K562 treated with DMSO at 1 percent for 24 hours (cell line): ENCODE data around the gene HIVEP3. TPM values are rescaled to one million over a fixed set of nuclear protein-coding genes. Genes with fewer than 3 reads are reported as not detected.

Experiments used
- total RNA-seq: library from RNA; unstranded; fragments of 300-600 nt; gene quantifications from 2 replicates; pipeline ENCODE4 v1.2.3, GENCODE V29; 2022; ENCODE audit warnings: low read depth; ENCODE audit not compliant: insufficient read depth

HIVEP3 gene
- 0.78 and 1.7 TPM in 2 replicates for total RNA-seq

GRCh38 chr1:41918450-41919043 lies at the start of gene HIVEP3:
Gene HIVEP3 (minus strand): TSS chr1:41918922.

GRCh38 chr1:41484402-41485241 lies 434.1 kb downstream of the HIVEP3 start, which contains the start of gene EDN2:
Gene EDN2 (minus strand): TSS chr1:41484683. CDS start chr1:41484601, 82 bp downstream.

Other genes with a start within 250 kb of the HIVEP3 start
- gene GUCA2B, start 234.5 kb upstream of the HIVEP3 start, total RNA-seq: not detected in 2 replicates
- not detected in 2 replicates for gene GUCA2A, start 245.8 kb upstream of the HIVEP3 start, total RNA-seq